ENCODE measurements around the gene CD74. TPM values are rescaled to one million over a fixed set of nuclear protein-coding genes. Genes with fewer than 3 reads are reported as not detected.

The CD74 gene
- total and polyA plus RNA-seq, 12 donors: 120 to 2,270 (median 299) TPM

GRCh38 chr5:150396267-150396666 is 16.4 kb downstream of the CD74 start:
- H3K9me3 ChIP-seq: no peaks in the 10 kb centered on the region
- no peak for TF ChIP-seq CTCF (IDR thresholded peaks at IDR 0.05)
- H3K4me1 ChIP-seq: peaks cover 0 to 3% (median 0%) of the 10 kb centered on the region in 9 donors
- 95 to 96% methylated on average over 7 of the region's 7 CpGs for WGBS, 2 donors
- ATAC-seq (no peak), DNase-seq (no peak)
- H3K4me3 ChIP-seq: no peak overlapping the region
- intact Hi-C loops (cut with DNase I): loop anchor here in 6 of 10 donors (5.0 kb wide), 2 partner anchors 36 to 41 kb away; no protein-coding TSS in a partner anchor
- no peak overlapping the region for H3K27ac ChIP-seq
- H3K36me3 ChIP-seq: peaks cover 0 to 100% (median 59%) of the 10 kb centered on the region in 9 donors
- no peaks in the 10 kb centered on the region for H3K27me3 ChIP-seq

GRCh38 chr5:150395688-150395975 is 17.1 kb downstream of the CD74 start:
- 88 to 94% methylated on average over 2 of the region's 2 CpGs for WGBS, 2 donors
- ATAC-seq: no peak
- Histone ChIP-seq H3K27me3 (no peaks in the 10 kb centered on the region), H3K9me3 (no peaks in the 10 kb centered on the region), H3K4me3 (no peak overlapping the region), H3K36me3 (peaks cover 0 to 100% (median 56%) of the 10 kb centered on the region in 9 donors), H3K4me1 (no peaks in the 10 kb centered on the region), H3K27ac (no peak overlapping the region)
- no peak for DNase-seq
- intact Hi-C loops (cut with DNase I): loop anchor here in 6 of 10 donors (5.0 kb wide), 2 partner anchors 37 to 42 kb away; no protein-coding TSS in a partner anchor
- no peak for TF ChIP-seq CTCF (IDR thresholded peaks at IDR 0.05)

- Histone ChIP-seq H3K4me3 (no peak overlapping the region), H3K27ac (no peak overlapping the region), H3K27me3 (no peaks in the 10 kb centered on the region), H3K9me3 (no peaks in the 10 kb centered on the region), H3K36me3 (peaks cover 0 to 100% (median 53%) of the 10 kb centered on the region in 9 donors), H3K4me1 (no peaks in the 10 kb centered on the region)
- DNase-seq (no peak), ATAC-seq (no peak)
- intact Hi-C loops (cut with DNase I): loop anchor here in 6 of 10 donors (5.0 kb wide), 2 partner anchors 37 to 42 kb away; no protein-coding TSS in a partner anchor
- 85 to 86% methylated on average over 13 of the region's 13 CpGs for WGBS, 2 donors
- TF ChIP-seq CTCF (IDR thresholded peaks at IDR 0.05): peak in 1 of 9 donors; percentile 8
These were observed 17.6 kb downstream of the CD74 start for GRCh38 chr5:150394912-150395687.

- Histone ChIP-seq H3K4me3 (no peak overlapping the region), H3K27me3 (no peaks in the 10 kb centered on the region), H3K27ac (no peak overlapping the region), H3K36me3 (peaks cover 0 to 100% (median 59%) of the 10 kb centered on the region in 9 donors), H3K9me3 (no peaks in the 10 kb centered on the region), H3K4me1 (no peaks in the 10 kb centered on the region)
- intact Hi-C loops (cut with DNase I): no loop called here
- no peak for DNase-seq
- no peak for TF ChIP-seq CTCF (IDR thresholded peaks at IDR 0.05)
- ATAC-seq: no peak
- WGBS, 2 donors: 78 to 82% methylated on average over 3 of the region's 3 CpGs
These were observed 18.6 kb downstream of the CD74 start for GRCh38 chr5:150394131-150394530.
